ENCODE results near the gene CACFD1. TPM values are rescaled to one million over a fixed set of nuclear protein-coding genes. Genes with fewer than 3 reads are reported as not detected.

CACFD1 gene
- total RNA-seq, 2 donors from 2014 or later = 19.2 to 25.4 TPM

GRCh38 chr9:133475292-133476012, 15.7 kb downstream of the CACFD1 start:
- peaks cover 19% of the 10 kb centered on the region for H3K4me1 ChIP-seq
- peaks cover 0 to 8% of the 10 kb centered on the region in 2 donors for H3K27me3 ChIP-seq
- no peaks in the 10 kb centered on the region for H3K9me3 ChIP-seq
- intact Hi-C loops (cut with DNase I) = no loop called here
- H3K36me3 ChIP-seq (replicated peaks in 1 of 2; ENCODE audit: insufficient read depth in 1 of 2, low read depth in 2 of 2) = no peaks in the 10 kb centered on the region
- no peak overlapping the region for H3K27ac ChIP-seq
- 82% methylated on average over 26 of the region's 27 CpGs; no CpG with 5 or more reads in 1 of the 2 donors for WGBS, 2 donors
- ATAC-seq (no peak), DNase-seq (no peak)
- TF ChIP-seq, protein P1, sequence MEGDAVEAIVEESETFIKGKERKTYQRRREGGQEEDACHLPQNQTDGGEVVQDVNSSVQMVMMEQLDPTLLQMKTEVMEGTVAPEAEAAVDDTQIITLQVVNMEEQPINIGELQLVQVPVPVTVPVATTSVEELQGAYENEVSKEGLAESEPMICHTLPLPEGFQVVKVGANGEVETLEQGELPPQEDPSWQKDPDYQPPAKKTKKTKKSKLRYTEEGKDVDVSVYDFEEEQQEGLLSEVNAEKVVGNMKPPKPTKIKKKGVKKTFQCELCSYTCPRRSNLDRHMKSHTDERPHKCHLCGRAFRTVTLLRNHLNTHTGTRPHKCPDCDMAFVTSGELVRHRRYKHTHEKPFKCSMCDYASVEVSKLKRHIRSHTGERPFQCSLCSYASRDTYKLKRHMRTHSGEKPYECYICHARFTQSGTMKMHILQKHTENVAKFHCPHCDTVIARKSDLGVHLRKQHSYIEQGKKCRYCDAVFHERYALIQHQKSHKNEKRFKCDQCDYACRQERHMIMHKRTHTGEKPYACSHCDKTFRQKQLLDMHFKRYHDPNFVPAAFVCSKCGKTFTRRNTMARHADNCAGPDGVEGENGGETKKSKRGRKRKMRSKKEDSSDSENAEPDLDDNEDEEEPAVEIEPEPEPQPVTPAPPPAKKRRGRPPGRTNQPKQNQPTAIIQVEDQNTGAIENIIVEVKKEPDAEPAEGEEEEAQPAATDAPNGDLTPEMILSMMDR (IDR thresholded peaks at IDR 0.05) = no peak
- no peak for TF ChIP-seq POLR2A (IDR thresholded peaks at IDR 0.05)
- H3K4me3 ChIP-seq = no peak overlapping the region

DNA sequence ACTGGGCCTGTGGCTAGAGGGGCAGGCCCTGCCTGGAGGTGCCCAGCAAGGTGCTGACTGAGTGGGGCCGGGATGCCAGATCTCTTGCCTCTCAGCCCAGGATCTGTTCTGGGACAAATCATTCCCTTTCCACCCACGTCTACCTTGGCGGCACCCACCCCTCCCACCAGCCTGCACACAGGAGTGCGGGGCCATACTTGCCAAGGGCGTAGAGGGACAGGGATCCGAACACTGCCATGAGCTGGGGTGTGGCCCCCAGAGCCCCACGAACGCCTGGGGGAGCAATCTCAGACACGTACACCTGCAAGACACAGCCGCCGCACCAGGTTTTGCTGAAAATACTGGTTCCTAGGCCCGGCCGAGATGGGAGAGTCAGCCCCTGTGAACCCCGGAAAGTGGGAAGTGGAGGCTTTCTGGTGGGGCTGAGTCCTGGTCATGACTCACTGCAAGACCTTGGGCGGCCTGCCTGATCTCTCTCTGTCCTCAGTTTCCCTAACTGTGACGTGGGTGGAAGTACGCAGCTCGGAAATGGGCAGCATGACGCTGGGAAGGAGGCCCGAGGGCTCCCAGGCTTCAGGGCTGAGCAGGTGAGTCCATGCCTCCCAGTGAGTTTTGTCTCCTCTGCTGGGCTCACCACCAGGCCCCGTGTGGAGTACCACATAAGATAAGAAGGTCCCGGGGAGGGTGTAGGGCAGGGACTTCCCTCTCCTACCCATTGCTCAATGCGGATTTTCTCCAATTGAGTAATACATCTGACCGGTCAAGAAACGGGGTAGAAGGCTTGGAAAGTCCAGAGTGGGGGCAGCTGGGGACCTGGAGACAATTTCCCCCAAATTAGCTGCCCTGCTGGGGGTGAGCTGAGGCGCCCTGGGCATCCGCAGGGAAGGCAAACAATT, 16.5 kb downstream of the CACFD1 start:
- no peak for ATAC-seq
- intact Hi-C loops (cut with DNase I) = no loop called here
- Histone ChIP-seq H3K4me1 (peaks cover 19% of the 10 kb centered on the region), H3K9me3 (no peaks in the 10 kb centered on the region), H3K27me3 (peaks cover 0 to 8% of the 10 kb centered on the region in 2 donors), H3K27ac (no peak overlapping the region), H3K4me3 (no peak overlapping the region), H3K36me3 (replicated peaks in 1 of 2; ENCODE audit: insufficient read depth in 1 of 2, low read depth in 2 of 2) (no peaks in the 10 kb centered on the region)
- TF ChIP-seq, protein P1 (IDR thresholded peaks at IDR 0.05) = no peak
- no peak for DNase-seq
- 80 to 84% methylated on average over 15 to 27 of the region's 27 CpGs for WGBS, 2 donors

DNA sequence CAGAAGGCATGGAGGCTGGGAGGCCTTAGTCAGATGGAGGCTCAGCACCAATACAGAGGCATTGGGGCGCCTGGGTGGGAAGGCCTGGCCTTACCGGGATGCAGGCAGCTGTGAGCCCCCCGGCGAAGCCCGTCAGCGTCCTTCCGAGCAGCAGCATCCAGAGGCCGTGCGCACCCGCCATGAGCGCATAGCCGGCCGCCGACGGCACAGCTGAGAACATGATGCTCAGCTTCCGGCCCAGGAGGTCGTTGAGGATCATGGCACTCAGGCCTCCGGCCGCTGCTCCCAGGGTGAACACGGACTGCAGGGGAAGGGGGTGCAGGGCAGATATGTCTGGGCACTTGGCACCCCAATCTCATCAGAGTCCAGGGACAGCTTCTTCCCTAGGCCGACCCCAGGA, 17.2 kb downstream of the CACFD1 start:
- DNase-seq = no peak
- 90 to 100% methylated on average over 1 to 14 of the region's 21 CpGs for WGBS, 2 donors

GRCh38 chr9:133477461-133477860, 17.7 kb downstream of the CACFD1 start:
- H3K9me3 ChIP-seq = no peaks in the 10 kb centered on the region
- intact Hi-C loops (cut with DNase I) = no loop called here
- TF ChIP-seq, protein P1 (IDR thresholded peaks at IDR 0.05) = no peak
- TF ChIP-seq POLR2A (IDR thresholded peaks at IDR 0.05) = no peak
- H3K4me3 ChIP-seq = no peak overlapping the region
- H3K27ac ChIP-seq = no peak overlapping the region
- ATAC-seq (no peak), DNase-seq (no peak)
- peaks cover 19% of the 10 kb centered on the region for H3K4me1 ChIP-seq
- H3K27me3 ChIP-seq = peaks cover 0 to 8% of the 10 kb centered on the region in 2 donors
- 82 to 100% methylated on average over 2 to 4 of the region's 4 CpGs for WGBS, 2 donors
- no peaks in the 10 kb centered on the region for H3K36me3 ChIP-seq (replicated peaks in 1 of 2; ENCODE audit: insufficient read depth in 1 of 2, low read depth in 2 of 2)

More for the DNA sequence above, 17.2 kb downstream of the CACFD1 start:
- Histone ChIP-seq H3K27me3 (peaks cover 0 to 8% of the 10 kb centered on the region in 2 donors), H3K4me1 (peaks cover 19% of the 10 kb centered on the region), H3K27ac (no peak overlapping the region), H3K36me3 (replicated peaks in 1 of 2; ENCODE audit: insufficient read depth in 1 of 2, low read depth in 2 of 2) (no peaks in the 10 kb centered on the region), H3K4me3 (no peak overlapping the region), H3K9me3 (no peaks in the 10 kb centered on the region)
- intact Hi-C loops (cut with DNase I) = no loop called here
- ATAC-seq = no peak
- TF ChIP-seq, protein P1 (IDR thresholded peaks at IDR 0.05) = no peak
- no peak for TF ChIP-seq POLR2A (IDR thresholded peaks at IDR 0.05)

All from body of pancreas (tissue), 4 donors.